Naive B cell (primary cell): ENCODE results near the gene SMAD5. TPM values are rescaled to one million over a fixed set of nuclear protein-coding genes. Genes with fewer than 3 reads are reported as not detected.

Source experiments
- ATAC-seq, 2 donors: fragments of 150-1000 bp; cut with Tn5 transposase; 2 replicates each; pipeline ENCODE4 v1.10.0; 2021; ENCODE audit warnings: low read depth in 2 of 2, mild to moderate bottlenecking in 2 of 2, moderate library complexity in 2 of 2
- DNase-seq: peaks from one replicate; pipeline ENCODE4 v3.0.0; 2022
- H3K27ac Mint-ChIP-seq, 6 donors: one replicate each; pipeline ENCODE4 v1.8.0; 2020 to 2022; ENCODE audit warnings: mild to moderate bottlenecking in 6 of 6, mixed read lengths in 6 of 6, moderate library complexity in 5 of 6, inconsistent platforms in 2 of 6
- H3K27me3 Mint-ChIP-seq, 3 donors: one replicate each; pipeline ENCODE4 v1.8.0; 2021 to 2022; ENCODE audit warnings: mixed read lengths in 3 of 3, mild to moderate bottlenecking in 1 of 3
- H3K36me3 Mint-ChIP-seq, 2 donors: one replicate each; pipeline ENCODE4 v1.8.0; 2020 to 2022; ENCODE audit warnings: mixed read lengths in 2 of 2, inconsistent platforms in 1 of 2, mild to moderate bottlenecking in 1 of 2
- H3K4me1 Mint-ChIP-seq, 3 donors: one replicate each; pipeline ENCODE4 v1.8.0; 2020 to 2022; ENCODE audit warnings: mixed read lengths in 3 of 3, inconsistent platforms in 1 of 3, mild to moderate bottlenecking in 1 of 3, moderate library complexity in 1 of 3
- H3K4me3 Mint-ChIP-seq, 8 donors: one replicate each; pipeline ENCODE4 v1.8.0; 2020 to 2022; ENCODE audit warnings: mild to moderate bottlenecking in 8 of 8, mixed read lengths in 8 of 8, moderate library complexity in 8 of 8, inconsistent platforms in 2 of 8
- H3K9me3 Mint-ChIP-seq, 7 donors: one replicate each; pipeline ENCODE4 v1.8.0; 2020 to 2022; ENCODE audit warnings: mixed read lengths in 7 of 7, mild to moderate bottlenecking in 5 of 7, inconsistent platforms in 2 of 7, moderate library complexity in 1 of 7
- polyA plus RNA-seq, 6 donors: library from polyadenylated mRNA; unstranded; fragments of 300-500 nt; fragmentation: Illumina TruSeq; gene quantifications; one replicate each; pipeline ENCODE4 v1.2.3, GENCODE V29; 2021; ENCODE audit warnings: low read depth in 6 of 6

SMAD5 gene
- 10 to 100 TPM; 18.8 to 29.3 (median 23.9) TPM for polyA plus RNA-seq

DNA sequence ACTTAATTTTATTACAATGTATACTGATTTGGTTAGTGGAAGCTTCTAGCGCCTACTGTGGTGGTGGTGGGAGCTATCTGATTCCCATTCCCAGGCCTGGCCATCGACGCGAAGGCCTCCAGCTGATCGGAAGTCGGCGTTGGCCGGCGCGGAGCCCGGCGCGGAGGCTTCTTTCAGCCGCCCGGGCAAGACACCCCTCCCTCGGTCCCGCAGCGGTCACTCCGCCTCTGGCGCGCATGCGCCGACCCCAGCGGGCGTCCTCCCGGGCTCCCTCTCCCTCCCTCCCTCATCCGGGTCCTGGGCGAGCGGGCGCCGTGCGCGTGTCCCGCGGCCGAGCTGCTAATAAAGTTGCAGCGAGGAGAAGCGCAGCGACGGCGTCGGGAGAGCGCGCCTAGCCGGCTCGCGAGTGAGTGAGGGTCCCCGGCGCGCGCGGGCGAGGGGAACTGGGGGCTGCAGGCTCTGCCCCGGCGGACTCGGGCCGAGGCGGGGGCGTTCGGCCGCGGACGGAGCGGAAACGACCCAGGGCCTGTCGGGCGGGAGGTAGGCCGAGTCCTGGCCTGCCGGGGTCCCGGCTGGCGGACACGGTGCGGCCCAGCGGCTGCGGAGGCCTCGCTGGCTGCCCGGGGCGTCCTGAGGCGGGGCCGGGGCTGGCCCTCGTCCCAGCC is at the start of gene SMAD5:
TSS of gene SMAD5 (plus strand) at position 289 of the 665 bp plus-strand sequence. CDS start 20,916 bp downstream, outside the sequence.
- Mint-ChIP-seq H3K9me3 (no peaks in the 10 kb centered on the region), H3K4me1 (peaks cover 24 to 42% (median 34%) of the 10 kb centered on the region in 3 donors), H3K27me3 (peaks cover 12 to 17% (median 12%) of the 10 kb centered on the region in 3 donors), H3K27ac (peak within 1 kb of the TSS; percentile 90 to 98 (median 96)), H3K4me3 (peak within 1 kb of the TSS; percentile 94 to 98 (median 96)), H3K36me3 (no peaks in the 10 kb centered on the region)
- peak; percentile 78 for DNase-seq
- ATAC-seq, result peak; percentile 76 to 80

- no peaks in the 10 kb centered on the region for H3K36me3 Mint-ChIP-seq
Observed at GRCh38 chr5:136084698-136085097, 47.9 kb upstream of the SMAD5 start.

DNA sequence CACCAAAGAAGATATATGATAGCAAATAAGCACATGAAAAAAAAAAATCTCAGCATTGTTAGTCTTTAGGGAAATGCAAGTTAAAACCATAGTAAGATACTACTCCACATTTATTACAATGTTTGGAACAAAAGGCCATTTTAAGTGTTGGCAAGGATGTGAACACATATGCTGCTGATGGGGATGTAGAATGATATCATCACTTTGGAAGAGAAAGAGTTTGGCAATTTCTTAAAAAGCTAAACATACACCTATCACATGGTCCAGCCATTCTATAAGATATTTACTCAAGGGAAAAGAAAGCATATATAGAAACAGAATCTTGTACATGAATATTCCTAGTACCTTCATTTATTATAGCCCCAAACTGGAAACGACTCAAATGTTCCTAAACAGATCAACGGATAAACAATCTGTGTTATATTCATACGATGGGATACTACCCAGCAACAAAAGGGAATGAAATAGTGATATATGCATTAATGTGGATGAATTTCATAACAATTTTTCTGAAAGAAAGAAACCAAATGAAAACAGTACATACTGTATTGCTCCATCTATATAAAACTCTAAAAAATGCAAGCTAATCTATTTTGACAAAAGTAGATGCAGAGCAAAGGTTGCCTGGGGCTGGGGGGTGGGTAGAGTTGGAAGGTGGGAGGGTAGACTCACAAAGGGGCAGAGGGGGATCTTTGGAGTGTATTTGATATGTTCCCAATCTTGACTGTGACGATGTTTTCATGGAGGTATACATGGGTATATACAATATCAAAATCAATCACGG is 45.7 kb upstream of the SMAD5 start:
- Mint-ChIP-seq H3K27ac (no peak overlapping the region), H3K36me3 (no peaks in the 10 kb centered on the region)

More at GRCh38 chr5:136084698-136085097, 47.9 kb upstream of the SMAD5 start:
- ATAC-seq (no peak), DNase-seq (no peak)
- Mint-ChIP-seq H3K27ac (no peak overlapping the region), H3K4me1 (peaks cover 5 to 9% (median 9%) of the 10 kb centered on the region in 3 donors), H3K4me3 (no peak overlapping the region), H3K9me3 (no peaks in the 10 kb centered on the region), H3K27me3 (peaks cover 19% of the 10 kb centered on the region in 3 donors)

GRCh38 chr5:136087961-136088871 is 44.4 kb upstream of the SMAD5 start:
- Mint-ChIP-seq H3K9me3 (no peaks in the 10 kb centered on the region), H3K27me3 (peaks cover 10 to 18% (median 11%) of the 10 kb centered on the region in 3 donors), H3K4me1 (no peaks in the 10 kb centered on the region), H3K4me3 (no peak overlapping the region), H3K36me3 (no peaks in the 10 kb centered on the region), H3K27ac (no peak overlapping the region)
- DNase-seq (no peak), ATAC-seq (no peak)

More for the DNA sequence above, 45.7 kb upstream of the SMAD5 start:
- no peak for ATAC-seq
- H3K4me3 Mint-ChIP-seq, result no peak overlapping the region
- H3K27me3 Mint-ChIP-seq, result peaks cover 7 to 18% (median 9%) of the 10 kb centered on the region in 3 donors
- H3K9me3 Mint-ChIP-seq, result no peaks in the 10 kb centered on the region
- DNase-seq, result no peak
- H3K4me1 Mint-ChIP-seq, result no peaks in the 10 kb centered on the region

DNA sequence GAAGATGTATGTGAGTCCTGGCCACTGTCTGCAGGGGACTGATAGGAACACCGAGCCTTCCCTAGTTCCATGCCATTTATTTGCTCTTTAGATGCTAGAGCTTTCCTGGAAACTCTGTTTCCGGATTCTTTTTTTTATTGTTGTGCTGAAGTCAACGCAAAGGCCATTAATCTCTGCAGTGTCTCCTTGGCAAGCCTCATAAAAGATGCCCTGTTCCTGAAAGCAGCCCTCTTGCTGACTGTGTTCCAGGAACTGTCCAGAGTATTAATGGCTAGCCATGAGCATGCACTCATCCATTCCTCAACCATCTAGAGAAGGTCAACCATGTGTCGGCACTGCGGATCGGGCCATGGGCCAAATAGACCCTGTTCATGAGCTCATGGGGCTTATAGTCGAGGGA is 42.9 kb upstream of the SMAD5 start:
- no peaks in the 10 kb centered on the region for H3K9me3 Mint-ChIP-seq
- H3K27ac Mint-ChIP-seq, result no peak overlapping the region
- H3K4me3 Mint-ChIP-seq, result no peak overlapping the region
- DNase-seq (no peak), ATAC-seq (no peak)
- peaks cover 18 to 25% (median 22%) of the 10 kb centered on the region in 3 donors for H3K27me3 Mint-ChIP-seq
- no peaks in the 10 kb centered on the region for H3K4me1 Mint-ChIP-seq
- H3K36me3 Mint-ChIP-seq, result no peaks in the 10 kb centered on the region

DNA sequence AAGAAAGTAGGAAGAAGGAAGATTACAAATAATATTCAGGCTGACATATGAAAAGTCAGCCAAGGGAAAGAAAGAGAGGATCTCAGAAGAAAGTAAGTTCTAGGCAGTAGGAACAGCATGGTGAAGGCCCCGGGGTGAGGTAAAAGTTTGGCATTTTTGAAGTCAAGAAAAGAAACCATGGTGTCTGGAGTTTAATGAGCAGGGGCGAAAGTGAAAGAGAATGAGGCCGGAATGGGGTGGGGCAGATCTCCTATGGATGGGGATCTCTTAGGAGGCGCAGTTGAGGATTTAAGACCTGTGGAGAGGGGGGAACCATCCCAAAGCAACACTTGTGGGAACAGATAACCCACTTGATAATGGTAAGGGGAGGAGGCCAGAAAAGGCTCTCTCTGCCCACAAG is 42.3 kb upstream of the SMAD5 start:
- no peaks in the 10 kb centered on the region for H3K36me3 Mint-ChIP-seq
- H3K4me3 Mint-ChIP-seq, result no peak overlapping the region
- no peaks in the 10 kb centered on the region for H3K9me3 Mint-ChIP-seq
- peaks cover 18 to 29% (median 27%) of the 10 kb centered on the region in 3 donors for H3K27me3 Mint-ChIP-seq
- ATAC-seq (no peak), DNase-seq (no peak)
- no peaks in the 10 kb centered on the region for H3K4me1 Mint-ChIP-seq
- H3K27ac Mint-ChIP-seq, result no peak overlapping the region

DNA sequence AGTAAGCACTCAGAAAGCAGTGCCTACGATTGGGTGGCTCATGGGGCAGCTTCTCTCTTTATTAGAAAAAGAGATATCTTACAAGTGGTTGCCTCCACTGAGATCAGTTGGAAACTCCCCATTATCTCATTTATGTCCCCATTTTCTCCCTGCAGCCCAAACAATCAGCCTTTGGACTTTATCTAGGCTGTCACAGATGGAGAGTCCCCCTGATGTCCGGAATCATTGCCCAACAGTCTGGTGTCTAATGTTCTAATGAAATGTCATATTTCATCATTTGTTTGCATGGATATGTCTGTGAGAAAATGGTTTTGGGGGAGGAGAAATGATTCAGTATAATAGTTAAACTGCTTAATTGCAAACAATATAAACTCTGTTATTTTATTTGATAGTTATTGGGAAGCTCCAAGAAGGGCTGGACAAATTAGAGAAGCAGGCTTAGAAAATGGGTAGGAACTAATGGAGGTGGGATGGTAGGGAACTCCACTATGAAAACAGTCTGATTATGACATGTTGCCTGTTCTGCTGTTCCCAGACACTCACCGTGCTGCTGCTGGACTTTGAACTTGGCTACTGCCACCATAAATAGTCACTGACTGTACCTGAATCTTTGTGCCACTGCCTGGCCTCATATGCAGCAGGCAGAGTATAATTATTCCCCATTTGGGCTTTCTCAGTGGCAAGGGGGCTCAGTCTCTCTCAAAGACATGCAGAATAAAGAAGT is 38.3 kb upstream of the SMAD5 start:
- no peak for ATAC-seq
- no peaks in the 10 kb centered on the region for H3K9me3 Mint-ChIP-seq
- no peaks in the 10 kb centered on the region for H3K36me3 Mint-ChIP-seq
- no peaks in the 10 kb centered on the region for H3K4me1 Mint-ChIP-seq
- peaks cover 24 to 48% (median 46%) of the 10 kb centered on the region in 3 donors for H3K27me3 Mint-ChIP-seq
- H3K27ac Mint-ChIP-seq, result no peak overlapping the region
- DNase-seq, result no peak
- no peak overlapping the region for H3K4me3 Mint-ChIP-seq

DNA sequence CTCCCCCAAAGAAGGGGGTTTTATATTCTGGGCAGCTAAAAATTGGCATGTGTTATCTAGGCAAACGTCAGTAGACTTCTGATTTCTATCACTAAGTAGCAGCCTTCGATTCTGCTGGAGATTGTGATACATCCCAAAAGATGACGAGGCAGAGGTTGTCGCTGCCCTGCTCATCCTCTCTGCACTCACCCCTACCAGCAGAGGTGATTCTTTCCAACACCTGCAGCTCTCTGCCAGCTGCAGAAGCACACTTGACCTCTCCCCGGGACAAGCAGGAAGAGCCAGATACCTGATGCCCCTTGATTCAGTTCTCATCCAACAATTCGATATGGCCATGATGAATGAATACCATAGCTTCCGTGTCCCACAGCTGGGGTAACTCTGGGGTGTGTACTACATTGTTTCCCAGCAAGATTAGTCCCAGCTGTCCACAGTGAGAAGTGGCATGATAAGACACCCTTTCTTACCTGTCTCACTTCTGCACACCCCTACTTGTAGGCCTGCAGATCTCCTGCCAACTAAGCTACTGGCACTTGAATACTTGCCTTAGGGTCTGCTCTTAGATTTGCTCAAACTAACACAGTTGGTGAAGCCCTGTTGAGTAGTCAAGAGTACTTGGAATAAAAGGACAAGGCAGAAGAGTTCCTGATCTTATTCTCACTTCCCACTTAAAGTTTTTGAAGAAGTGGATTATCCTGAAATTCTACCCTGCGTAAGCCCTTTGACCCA is 37.6 kb upstream of the SMAD5 start:
- H3K27ac Mint-ChIP-seq, result no peak overlapping the region
- H3K9me3 Mint-ChIP-seq, result no peaks in the 10 kb centered on the region
- peaks cover 22 to 48% (median 46%) of the 10 kb centered on the region in 3 donors for H3K27me3 Mint-ChIP-seq
- H3K4me1 Mint-ChIP-seq, result no peaks in the 10 kb centered on the region
- ATAC-seq (no peak), DNase-seq (no peak)
- no peaks in the 10 kb centered on the region for H3K36me3 Mint-ChIP-seq
- no peak overlapping the region for H3K4me3 Mint-ChIP-seq

DNA sequence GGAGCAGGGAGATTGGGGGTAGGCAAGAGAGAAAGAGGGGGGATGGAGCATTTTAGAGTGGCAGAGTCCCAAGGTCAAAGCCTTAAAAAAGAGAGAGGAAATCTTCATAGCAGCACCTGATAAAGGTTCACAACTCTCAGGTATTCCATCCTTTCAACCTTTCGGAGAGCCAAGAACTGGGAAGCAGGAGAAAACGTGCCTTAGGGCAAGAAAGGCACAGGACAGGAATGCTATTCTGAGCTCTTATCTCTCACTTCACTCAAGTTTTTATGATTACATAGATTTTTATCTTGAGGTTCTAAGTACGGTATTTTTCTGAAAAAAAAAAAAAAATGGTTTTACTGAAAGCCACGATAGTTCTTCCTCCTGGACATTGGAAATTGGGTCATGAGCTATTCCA is 34.5 kb upstream of the SMAD5 start:
- Mint-ChIP-seq H3K4me3 (no peak overlapping the region), H3K27ac (no peak overlapping the region), H3K4me1 (no peaks in the 10 kb centered on the region), H3K36me3 (no peaks in the 10 kb centered on the region), H3K27me3 (peaks cover 17 to 50% (median 49%) of the 10 kb centered on the region in 3 donors), H3K9me3 (no peaks in the 10 kb centered on the region)
- no peak for DNase-seq
- ATAC-seq, result no peak

GRCh38 chr5:136099870-136100269 is 32.8 kb upstream of the SMAD5 start:
- Mint-ChIP-seq H3K27ac (no peak overlapping the region), H3K36me3 (no peaks in the 10 kb centered on the region), H3K4me1 (no peaks in the 10 kb centered on the region), H3K4me3 (no peak overlapping the region), H3K9me3 (no peaks in the 10 kb centered on the region), H3K27me3 (peaks cover 24 to 47% (median 47%) of the 10 kb centered on the region in 3 donors)
- ATAC-seq (no peak), DNase-seq (no peak)

DNA sequence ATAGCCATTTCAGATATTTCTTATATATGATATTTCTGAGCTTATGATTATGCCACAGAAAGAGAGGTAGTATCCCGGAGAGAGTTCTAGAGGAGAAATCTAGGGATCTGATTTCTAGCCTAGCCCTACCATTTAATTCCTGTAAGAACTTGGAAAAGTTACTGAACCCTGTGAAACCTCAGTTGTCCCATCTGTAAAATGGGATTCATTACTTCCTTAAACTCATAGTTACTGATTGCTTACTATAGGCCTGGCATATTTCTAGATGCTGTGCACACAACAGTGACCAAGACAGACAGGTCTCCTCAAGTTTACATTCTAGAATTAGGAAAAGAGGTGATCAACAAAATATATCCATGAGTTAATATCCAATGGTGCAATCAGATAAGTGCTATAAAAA is 30.8 kb upstream of the SMAD5 start:
- Mint-ChIP-seq H3K9me3 (no peaks in the 10 kb centered on the region), H3K27me3 (peaks cover 12 to 39% (median 38%) of the 10 kb centered on the region in 3 donors), H3K4me3 (no peak overlapping the region), H3K27ac (no peak overlapping the region), H3K36me3 (no peaks in the 10 kb centered on the region), H3K4me1 (no peaks in the 10 kb centered on the region)
- DNase-seq (no peak), ATAC-seq (no peak)

GRCh38 chr5:136103118-136103517 is 29.5 kb upstream of the SMAD5 start:
- DNase-seq (no peak), ATAC-seq (no peak)
- no peaks in the 10 kb centered on the region for H3K4me1 Mint-ChIP-seq
- peaks cover 9 to 41% (median 26%) of the 10 kb centered on the region in 3 donors for H3K27me3 Mint-ChIP-seq
- no peak overlapping the region for H3K4me3 Mint-ChIP-seq
- H3K27ac Mint-ChIP-seq, result no peak overlapping the region
- H3K36me3 Mint-ChIP-seq, result no peaks in the 10 kb centered on the region
- H3K9me3 Mint-ChIP-seq, result no peaks in the 10 kb centered on the region
